Liver (tissue), 9 donors: Measurements from ENCODE around the gene COPS8. TPM values are rescaled to one million over a fixed set of nuclear protein-coding genes. Genes with fewer than 3 reads are reported as not detected.

Experiments
- DNase-seq: peaks from one replicate; pipeline ENCODE4 v3.0.0-alpha.2; 2017; ENCODE audit warnings: low spot score
- H3K27ac ChIP-seq, 2 donors: one replicate each; pipeline ENCODE4 v1.7.0; 2013; ENCODE audit warnings: inconsistent platforms in 2 of 2, low read length in 2 of 2, control low read depth in 1 of 2, low read depth in 1 of 2, mild to moderate bottlenecking in 1 of 2
- H3K27me3 ChIP-seq, 4 donors: one replicate each; pipeline versions ENCODE4 v1.6.1 to v1.7.0; 2013; ENCODE audit warnings: low read length in 3 of 4, inconsistent platforms in 1 of 4, mild to moderate bottlenecking in 1 of 4, moderate library complexity in 1 of 4; ENCODE audit not compliant: control insufficient read depth in 4 of 4, insufficient read depth in 4 of 4
- H3K36me3 ChIP-seq, 4 donors: one replicate each; pipeline versions ENCODE4 v1.6.1 to v1.7.0; 2013; ENCODE audit warnings: low read length in 3 of 4, mild to moderate bottlenecking in 3 of 4, low read depth in 1 of 4, moderate library complexity in 1 of 4; ENCODE audit not compliant: control insufficient read depth in 4 of 4, insufficient read depth in 3 of 4
- H3K4me1 ChIP-seq, 4 donors: one replicate each; pipeline versions ENCODE4 v1.6.1 to v1.7.0; 2013; ENCODE audit warnings: low read length in 3 of 4, mild to moderate bottlenecking in 3 of 4, moderate library complexity in 1 of 4; ENCODE audit not compliant: control insufficient read depth in 4 of 4, insufficient read depth in 4 of 4
- H3K4me3 ChIP-seq, 3 donors: one replicate each; pipeline versions ENCODE4 v1.6.1 to v1.7.0; 2013; ENCODE audit warnings: low read length in 3 of 3, control low read depth in 1 of 3, low read depth in 1 of 3, mild to moderate bottlenecking in 1 of 3
- H3K9ac ChIP-seq, 2 donors: one replicate each; pipeline ENCODE4 v1.7.0; 2013; ENCODE audit warnings: low read length in 2 of 2, mild to moderate bottlenecking in 2 of 2, moderate library complexity in 2 of 2, control low read depth in 1 of 2, low read depth in 1 of 2
- H3K9me3 ChIP-seq, 4 donors: one replicate each; pipeline versions ENCODE4 v1.6.1 to v1.7.0; 2013; ENCODE audit warnings: low read length in 3 of 4; ENCODE audit not compliant: control insufficient read depth in 4 of 4
- ATF3 ChIP-seq: IDR thresholded peaks from 2 replicates; pipeline ENCODE4 v1.6.1; 2016; ENCODE audit warnings: antibody characterized with exemption
- CTCF ChIP-seq: fragments of 150-350 bp; IDR thresholded peaks from 2 replicates; pipeline ENCODE4 v1.5.1; 2017; ENCODE audit warnings: improper control_type of control experiment, low read depth, low read length; ENCODE audit not compliant: missing input control
- EGR1 ChIP-seq, 2 donors: IDR thresholded peaks; 2 replicates each; pipeline ENCODE4 v1.6.1; 2016 to 2018; ENCODE audit warnings: antibody characterized with exemption in 2 of 2, low read depth in 2 of 2
- FOXA1 ChIP-seq: IDR thresholded peaks from 2 replicates; pipeline ENCODE4 v1.6.1; 2016; ENCODE audit warnings: antibody characterized with exemption
- FOXA2 ChIP-seq: IDR thresholded peaks from 2 replicates; pipeline ENCODE4 v1.6.1; 2016; ENCODE audit warnings: antibody characterized with exemption
- GABPA ChIP-seq, 2 donors: IDR thresholded peaks in 1 of 2; conservative IDR thresholded peaks in 1 of 2; 2 replicates each; pipeline ENCODE4 v1.6.1; 2016; ENCODE audit warnings: antibody characterized with exemption in 2 of 2, mild to moderate bottlenecking in 1 of 2, moderate library complexity in 1 of 2
- HNF4A ChIP-seq, 2 donors: conservative IDR thresholded peaks; 2 replicates each; pipeline ENCODE4 v1.6.1; 2016; ENCODE audit warnings: antibody characterized with exemption in 2 of 2, mild to moderate bottlenecking in 2 of 2
- HNF4G ChIP-seq: IDR thresholded peaks from 2 replicates; pipeline ENCODE4 v1.6.1; 2016; ENCODE audit warnings: antibody characterized with exemption
- JUND ChIP-seq, 2 donors: IDR thresholded peaks; 2 replicates each; pipeline ENCODE4 v1.6.1; 2016; ENCODE audit warnings: antibody characterized with exemption in 2 of 2
- MAX ChIP-seq: IDR thresholded peaks from 2 replicates; pipeline ENCODE4 v1.6.1; 2016; ENCODE audit warnings: antibody characterized with exemption
- NR2F2 ChIP-seq: IDR thresholded peaks from 2 replicates; pipeline ENCODE4 v1.6.1; 2016; ENCODE audit warnings: antibody characterized with exemption
- RAD21 ChIP-seq, 2 donors: IDR thresholded peaks; 2 replicates each; pipeline ENCODE4 v1.6.1; 2016; ENCODE audit warnings: antibody characterized with exemption in 2 of 2, mild to moderate bottlenecking in 2 of 2
- REST ChIP-seq: IDR thresholded peaks from 2 replicates; pipeline ENCODE4 v1.6.1; 2016; ENCODE audit warnings: antibody characterized with exemption, mild to moderate bottlenecking
- RXRA ChIP-seq, 2 donors: IDR thresholded peaks; 2 replicates each; pipeline ENCODE4 v1.6.1; 2017 to 2018; ENCODE audit warnings: antibody characterized with exemption in 2 of 2, mild to moderate bottlenecking in 1 of 2
- SP1 ChIP-seq: IDR thresholded peaks from 2 replicates; pipeline ENCODE4 v1.6.1; 2018; ENCODE audit warnings: antibody characterized with exemption, mild to moderate bottlenecking
- TAF1 ChIP-seq: conservative IDR thresholded peaks from 2 replicates; pipeline ENCODE4 v1.6.1; 2016; ENCODE audit warnings: antibody characterized with exemption, mild to moderate bottlenecking
- YY1 ChIP-seq: IDR thresholded peaks from 2 replicates; pipeline ENCODE4 v1.6.1; 2016; ENCODE audit warnings: antibody characterized with exemption, mild to moderate bottlenecking
- ZBTB33 ChIP-seq: IDR thresholded peaks from 2 replicates; pipeline ENCODE4 v1.6.1; 2016; ENCODE audit warnings: antibody characterized with exemption
- WGBS: extraction: QIAGEN DNeasy Blood & Tissue Kit; methylation state at CpG from one replicate; pipeline ENCODE4 v1.1.7; 2013; 5-methylcytosine and 5-hydroxymethylcytosine counted together
- polyA plus RNA-seq, 2 donors: library from polyadenylated mRNA; stranded (reverse) in 1 of 2; unstranded in 1 of 2; fragments of 200-250 nt in 1 of 2; fragments of >200 nt in 1 of 2; fragmentation: Nextera tagmentation in 1 of 2; extraction: Ambion mirVana in 1 of 2; gene quantifications; one replicate each; pipeline versions ENCODE4 v1.2.1 to v1.2.3, GENCODE V29; 2013 to 2015
- total RNA-seq, 2 donors: library from RNA; depleted of rRNA; stranded (reverse); fragments of >200 nt; gene quantifications; one replicate each; pipeline ENCODE4 v1.2.3, GENCODE V29; 2014
- donor health status: healthy.
- donor health status: healthy.
- donor health status: healthy.
- donor health status: healthy.
- donor health status: healthy.

Gene COPS8
- total and polyA plus RNA-seq, 4 donors = 19.1 to 32.9 (median 20.1) TPM

- Histone ChIP-seq H3K9ac (no peak overlapping the region), H3K4me3 (no peak overlapping the region), H3K27me3 (no peaks in the 10 kb centered on the region), H3K27ac (no peak overlapping the region), H3K4me1 (no peaks in the 10 kb centered on the region), H3K9me3 (no peaks in the 10 kb centered on the region), H3K36me3 (peaks cover 3 to 46% (median 34%) of the 10 kb centered on the region in 4 donors)
- TF ChIP-seq RAD21 (IDR thresholded peaks at IDR 0.05) = peak; percentile 49 to 54
- TF ChIP-seq YY1 = no peak
- peak; percentile 9 for TF ChIP-seq CTCF
- TF ChIP-seq ZBTB33 = no peak
- TF ChIP-seq EGR1 (IDR thresholded peaks at IDR 0.05; ENCODE audit: low read depth in 2 of 2) = no peak
- WGBS = 78% methylated on average over 9 of the region's 9 CpGs
- no peak for DNase-seq
Observed at GRCh38 chr2:237092920-237093781, 7.5 kb downstream of the COPS8 start.

- Histone ChIP-seq H3K36me3 (peaks cover 5 to 64% (median 41%) of the 10 kb centered on the region in 4 donors), H3K9me3 (no peaks in the 10 kb centered on the region), H3K27ac (no peak overlapping the region), H3K4me1 (no peaks in the 10 kb centered on the region), H3K9ac (no peak overlapping the region), H3K4me3 (no peak overlapping the region), H3K27me3 (no peaks in the 10 kb centered on the region)
- no peak for TF ChIP-seq RXRA (IDR thresholded peaks at IDR 0.05)
- TF ChIP-seq HNF4A (conservative IDR thresholded peaks at IDR 0.05) = no peak
- no peak for TF ChIP-seq CTCF
- no peak for TF ChIP-seq FOXA2
- no peak for TF ChIP-seq TAF1
- no peak for TF ChIP-seq YY1
- no peak for TF ChIP-seq ATF3
- no peak for TF ChIP-seq GABPA (IDR thresholded peaks at IDR 0.05 in 1 of 2, conservative IDR thresholded peaks at IDR 0.05 in 1 of 2)
- TF ChIP-seq EGR1 (IDR thresholded peaks at IDR 0.05; ENCODE audit: low read depth in 2 of 2) = no peak
- no peak for TF ChIP-seq ZBTB33
- TF ChIP-seq NR2F2 = no peak
- TF ChIP-seq HNF4G = no peak
- TF ChIP-seq SP1 = no peak
- TF ChIP-seq REST = no peak
- TF ChIP-seq FOXA1 = no peak
- no peak for TF ChIP-seq MAX
- TF ChIP-seq RAD21 (IDR thresholded peaks at IDR 0.05) = no peak
- no peak for TF ChIP-seq JUND (IDR thresholded peaks at IDR 0.05)
- WGBS = 82% methylated on average over 4 of the region's 4 CpGs
- DNase-seq = no peak
Observed at GRCh38 chr2:237096201-237096600, 10.5 kb downstream of the COPS8 start.
